GM21423 (cell line): Measurements from ENCODE around the gene DYRK3.

Experiments
- ATAC-seq: cut with Tn5 transposase; IDR thresholded peaks from one replicate; pipeline ENCODE4 v1.9.1; 2021; ENCODE audit warnings: mild to moderate bottlenecking, moderate library complexity; ENCODE audit not compliant: unreplicated experiment

DYRK3 gene

DNA sequence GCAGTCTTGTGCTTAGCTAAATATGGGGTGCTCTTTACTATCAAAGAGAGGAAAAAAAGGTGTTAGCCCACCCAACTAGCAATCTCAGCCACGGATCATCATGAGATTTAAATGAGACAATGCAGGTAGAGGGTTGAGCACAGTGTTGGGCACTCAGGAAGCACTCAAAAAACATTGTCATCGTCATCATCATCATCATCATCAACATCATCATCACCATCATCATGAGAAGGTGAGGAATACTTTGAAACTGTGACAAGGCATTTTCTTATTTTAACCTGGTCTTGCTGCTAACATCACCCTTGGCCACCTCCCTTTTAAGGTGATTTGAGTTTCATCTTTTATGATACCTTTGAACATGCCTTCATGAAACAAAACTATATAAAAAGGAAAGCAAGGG, 46.0 kb downstream of the DYRK3 start:
- no peak for ATAC-seq

- ATAC-seq, result no peak
Observed at GRCh38 chr1:206682111-206682510, 46.8 kb downstream of the DYRK3 start.

GRCh38 chr1:206683313-206683712, 48.0 kb downstream of the DYRK3 start:
- no peak for ATAC-seq

DNA sequence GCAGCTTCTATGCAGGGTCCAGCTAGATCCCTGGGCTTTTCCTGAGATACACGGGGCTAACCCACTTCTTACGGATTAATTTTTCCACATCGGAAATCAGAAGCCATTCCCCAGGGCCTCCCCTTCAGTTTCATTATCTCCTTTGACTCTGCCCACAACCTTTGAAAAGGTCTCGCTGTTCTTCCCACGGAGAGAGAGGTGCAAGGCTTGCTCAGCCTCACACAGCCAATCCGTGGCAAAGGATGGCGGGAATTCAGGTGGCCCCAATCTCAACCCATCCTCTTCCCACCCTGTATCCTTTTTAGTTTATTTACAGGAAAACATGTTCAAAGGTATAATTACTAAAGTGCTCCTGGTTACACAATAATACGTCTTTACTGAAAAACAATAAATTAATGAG, 48.7 kb downstream of the DYRK3 start:
- no peak for ATAC-seq

DNA sequence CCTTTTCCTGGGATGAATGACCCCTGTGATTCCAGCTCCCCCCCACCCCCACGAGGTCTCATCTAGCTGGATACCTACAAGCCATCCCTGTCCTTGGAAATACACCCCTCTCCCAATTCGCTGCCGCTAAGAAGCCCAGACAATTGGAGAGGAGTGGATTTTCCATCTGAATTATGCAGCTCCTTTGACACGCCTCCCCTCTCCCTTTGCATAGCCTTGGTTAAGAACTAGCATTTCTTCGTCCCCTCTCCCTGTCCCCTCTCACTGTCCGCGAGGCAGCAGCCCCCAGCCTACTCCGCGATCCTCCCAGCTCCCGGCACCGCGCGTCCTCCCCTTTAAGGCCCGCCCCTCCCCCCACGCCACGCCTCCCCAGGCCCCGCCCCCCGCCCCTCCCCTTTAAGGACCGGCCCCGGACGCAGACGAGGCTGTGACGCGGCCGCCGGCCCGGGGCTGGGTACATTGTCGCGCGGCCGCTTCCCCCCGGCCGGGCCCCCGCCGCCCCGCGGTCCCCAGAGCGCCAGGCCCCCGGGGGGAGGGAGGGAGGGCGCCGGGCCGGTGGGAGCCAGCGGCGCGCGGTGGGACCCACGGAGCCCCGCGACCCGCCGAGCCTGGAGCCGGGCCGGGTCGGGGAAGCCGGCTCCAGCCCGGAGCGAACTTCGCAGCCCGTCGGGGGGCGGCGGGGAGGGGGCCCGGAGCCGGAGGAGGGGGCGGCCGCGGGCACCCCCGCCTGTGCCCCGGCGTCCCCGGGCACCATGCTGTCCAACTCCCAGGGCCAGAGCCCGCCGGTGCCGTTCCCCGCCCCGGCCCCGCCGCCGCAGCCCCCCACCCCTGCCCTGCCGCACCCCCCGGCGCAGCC, 49.4 kb downstream of the DYRK3 start, which contains the start of gene MAPKAPK2:
Gene MAPKAPK2 (plus strand): TSS at position 428 of the 856 bp plus-strand sequence. CDS start 325 bp downstream, at position 753.
- ATAC-seq, result peak; percentile 38

DNA sequence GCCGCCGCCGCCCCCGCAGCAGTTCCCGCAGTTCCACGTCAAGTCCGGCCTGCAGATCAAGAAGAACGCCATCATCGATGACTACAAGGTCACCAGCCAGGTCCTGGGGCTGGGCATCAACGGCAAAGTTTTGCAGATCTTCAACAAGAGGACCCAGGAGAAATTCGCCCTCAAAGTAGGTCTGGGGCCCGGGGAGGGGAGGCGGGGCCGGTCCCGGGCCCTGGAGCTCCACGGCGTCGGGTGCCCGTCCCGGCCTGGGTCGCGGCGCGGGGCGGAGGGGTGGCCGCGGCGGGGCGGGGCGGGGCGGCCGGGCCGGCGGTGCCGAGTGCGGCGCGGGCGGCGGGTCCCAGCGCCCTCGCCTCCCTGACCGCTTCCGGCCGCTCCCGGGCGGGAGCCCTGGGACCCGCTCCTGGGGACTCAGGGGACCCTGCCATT, 50.0 kb downstream of the DYRK3 start:
- peak; percentile 31 for ATAC-seq

DNA sequence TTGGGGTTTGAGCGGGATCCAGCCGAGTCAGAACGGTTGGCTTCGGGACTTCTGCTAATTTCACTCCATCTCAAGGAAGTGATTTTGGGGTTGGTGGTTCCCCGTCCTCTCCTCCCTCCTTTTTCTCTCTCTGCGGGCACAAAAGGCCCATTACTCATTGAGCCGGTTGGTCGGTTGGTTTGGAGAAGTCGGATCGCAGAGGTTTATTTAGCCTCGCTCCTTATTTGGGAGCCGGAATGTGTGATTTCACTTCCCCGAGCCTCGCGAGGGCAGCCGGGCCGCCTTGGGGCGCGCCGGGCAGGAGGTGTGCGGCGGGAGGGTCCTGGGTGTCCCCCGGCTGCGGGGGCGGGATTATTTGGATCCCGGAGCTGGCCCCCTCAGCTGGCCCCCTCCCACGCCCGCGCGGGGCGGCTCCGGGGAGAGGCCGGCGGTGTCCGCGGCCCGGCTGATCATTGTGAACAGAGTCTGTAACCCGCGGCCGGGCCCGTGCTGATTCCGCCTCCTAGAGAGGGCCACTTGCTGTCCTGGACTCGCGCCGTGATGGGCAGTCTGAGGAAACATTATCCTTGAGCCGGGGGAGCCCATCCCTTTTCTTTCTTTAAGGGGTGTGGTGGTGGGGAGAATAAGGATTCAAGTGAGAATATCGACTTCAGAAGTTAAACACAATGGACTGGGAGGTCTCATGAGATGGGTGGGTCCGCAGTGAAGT, 50.6 kb downstream of the DYRK3 start:
- peak; percentile 28 for ATAC-seq

DNA sequence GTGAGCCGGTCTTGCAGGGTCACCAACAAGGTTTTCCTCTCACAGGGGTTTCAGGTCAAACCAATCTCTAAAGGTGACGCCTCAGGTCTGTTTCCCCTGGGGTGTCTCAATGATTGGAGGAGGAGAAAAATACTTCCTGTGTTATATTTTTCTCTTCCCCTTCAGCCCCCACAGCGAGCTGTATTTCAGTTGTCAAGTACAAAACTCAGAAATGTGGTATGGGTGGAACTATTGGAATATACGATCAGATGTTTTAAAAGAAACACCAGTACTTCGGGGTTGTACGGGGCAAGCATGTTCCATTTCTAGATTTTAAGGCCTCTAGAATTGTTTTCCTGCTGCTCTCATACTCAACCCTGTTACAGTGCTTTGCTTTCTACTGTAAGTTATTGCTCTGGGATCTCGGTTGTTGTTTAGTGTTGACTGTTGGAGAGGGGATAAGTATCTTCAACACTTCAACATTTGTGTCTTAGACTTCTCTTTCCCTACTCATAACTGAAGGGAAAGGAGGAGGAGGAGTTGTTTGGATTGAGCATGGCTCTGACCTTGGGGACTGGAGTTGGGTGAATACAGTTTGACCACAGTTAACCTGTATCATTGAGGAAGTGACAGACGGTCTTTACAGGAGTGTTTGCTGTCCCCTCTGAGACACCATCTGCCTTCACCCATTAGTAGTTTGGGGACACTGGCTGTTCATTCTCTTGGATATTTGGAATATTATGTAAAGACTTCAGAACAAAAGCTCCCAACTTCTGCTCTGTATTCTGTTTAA, 51.3 kb downstream of the DYRK3 start:
- no peak for ATAC-seq

- ATAC-seq, result no peak
Observed at GRCh38 chr1:206687251-206687914, 52.0 kb downstream of the DYRK3 start.

DNA sequence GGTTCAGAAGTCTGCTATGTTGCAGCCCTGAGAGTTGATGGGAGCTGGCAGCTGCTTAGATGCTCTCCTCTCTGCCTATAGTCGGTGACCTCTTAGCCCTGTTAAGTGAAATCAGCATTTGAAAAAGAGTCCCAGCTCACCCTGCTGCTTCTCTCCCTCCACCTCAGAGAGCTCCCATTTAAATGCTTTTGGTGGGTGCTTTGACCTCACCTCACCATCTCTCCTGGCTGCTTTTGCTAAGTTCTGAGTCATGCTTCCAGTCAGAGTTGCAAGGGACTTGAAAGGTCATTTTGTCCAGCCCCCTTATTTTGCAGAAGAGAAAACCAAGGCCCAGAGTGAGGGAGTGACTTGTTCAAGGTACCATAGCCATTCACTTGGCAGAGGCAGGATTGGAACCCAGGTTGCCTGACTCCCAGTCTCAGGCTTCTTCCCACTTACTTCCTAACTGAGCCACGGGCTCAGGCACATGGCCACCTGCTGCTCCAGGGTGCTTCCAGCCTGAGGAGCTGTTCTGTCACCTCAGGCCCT, 52.6 kb downstream of the DYRK3 start:
- no peak for ATAC-seq

DNA sequence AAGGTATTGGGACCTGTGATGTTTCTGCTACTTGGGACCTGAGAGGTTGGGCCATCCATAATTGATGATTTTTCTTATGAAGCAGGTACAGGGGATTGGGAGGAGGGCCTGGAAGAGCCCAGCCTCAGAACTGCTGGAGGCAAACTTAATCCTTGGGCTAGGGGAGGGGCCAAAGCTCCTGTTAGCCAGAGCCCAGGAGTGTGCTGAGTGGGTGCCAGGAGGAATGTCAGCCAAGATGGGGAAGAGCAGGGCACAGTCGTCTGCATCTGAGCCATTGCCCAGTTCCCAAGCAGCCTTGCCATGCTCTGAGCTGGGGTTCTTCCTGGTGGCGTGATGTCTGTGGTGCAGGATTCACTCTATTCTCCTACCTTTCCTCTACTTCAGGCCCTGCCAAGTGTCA, 55.2 kb downstream of the DYRK3 start:
- ATAC-seq, result no peak

GRCh38 chr1:206691604-206692003, 56.3 kb downstream of the DYRK3 start:
- no peak for ATAC-seq

DNA sequence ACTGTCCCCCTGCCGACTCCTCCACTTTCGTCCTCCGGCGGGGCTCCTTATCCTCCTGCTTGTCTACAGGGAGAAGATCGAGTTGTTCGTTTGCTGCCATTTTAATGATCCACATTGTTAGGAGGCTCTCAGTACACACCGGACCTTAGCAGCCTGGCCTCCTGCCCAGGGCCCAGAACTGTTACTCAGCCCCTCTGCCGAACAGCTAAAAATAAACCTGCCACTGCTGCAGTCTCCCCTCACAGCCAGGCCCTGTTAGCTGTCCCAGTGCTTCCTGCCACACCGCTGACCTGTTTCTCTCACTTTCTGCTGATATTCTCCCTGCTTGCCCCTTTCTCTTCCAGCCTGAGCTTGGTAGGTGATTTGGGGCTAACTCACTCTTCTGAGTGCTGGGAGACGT, 57.7 kb downstream of the DYRK3 start:
- ATAC-seq, result no peak

- no peak for ATAC-seq
Observed at GRCh38 chr1:206693592-206693991, 58.3 kb downstream of the DYRK3 start.

DNA sequence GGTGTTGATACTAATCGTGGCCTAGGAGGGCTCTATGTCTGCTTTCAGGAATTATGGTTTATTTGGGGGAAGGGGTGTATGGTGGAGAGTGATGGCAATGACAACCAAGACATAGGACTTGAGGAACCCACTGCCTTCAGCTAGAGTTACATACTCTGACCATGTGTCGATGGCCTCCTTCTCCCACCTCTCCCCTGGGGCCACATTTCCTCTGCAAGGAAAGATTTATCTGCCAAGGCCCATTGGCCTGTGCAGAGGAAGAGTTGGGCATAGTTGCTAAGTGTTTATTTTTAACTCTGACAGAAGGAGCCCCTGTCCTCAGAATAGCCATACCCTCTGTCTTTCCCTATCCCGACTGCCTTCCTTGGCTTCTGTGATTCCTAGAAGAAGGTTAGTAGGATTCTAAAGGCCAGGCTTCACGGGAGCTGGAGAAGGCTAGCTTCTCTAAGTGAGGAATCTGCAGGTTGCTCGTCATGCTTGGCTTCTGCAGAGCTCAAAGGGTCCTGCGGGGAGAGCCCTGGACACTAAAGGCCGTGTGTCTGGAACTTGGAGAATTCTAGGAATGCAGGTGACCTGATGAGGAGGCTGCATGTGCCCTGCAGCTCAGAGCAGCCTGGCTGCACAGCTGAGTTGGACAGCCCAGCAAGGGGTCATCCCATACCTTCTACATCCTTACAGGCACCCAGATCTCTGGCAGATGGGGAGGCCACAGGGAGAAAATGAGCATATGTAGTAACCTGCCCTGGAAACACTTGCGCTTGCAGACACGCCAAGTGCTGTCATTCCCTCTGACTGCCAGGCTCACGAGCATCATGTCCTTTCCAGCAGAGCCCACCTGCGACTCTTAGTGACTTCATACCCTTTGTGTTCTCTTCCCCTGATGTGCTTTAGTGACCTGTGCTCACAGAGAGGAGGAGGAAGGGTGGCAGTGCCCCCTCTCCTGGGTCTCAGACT, 59.1 kb downstream of the DYRK3 start:
- ATAC-seq, result no peak

GRCh38 chr1:206695733-206696132, 60.4 kb downstream of the DYRK3 start:
- no peak for ATAC-seq

DNA sequence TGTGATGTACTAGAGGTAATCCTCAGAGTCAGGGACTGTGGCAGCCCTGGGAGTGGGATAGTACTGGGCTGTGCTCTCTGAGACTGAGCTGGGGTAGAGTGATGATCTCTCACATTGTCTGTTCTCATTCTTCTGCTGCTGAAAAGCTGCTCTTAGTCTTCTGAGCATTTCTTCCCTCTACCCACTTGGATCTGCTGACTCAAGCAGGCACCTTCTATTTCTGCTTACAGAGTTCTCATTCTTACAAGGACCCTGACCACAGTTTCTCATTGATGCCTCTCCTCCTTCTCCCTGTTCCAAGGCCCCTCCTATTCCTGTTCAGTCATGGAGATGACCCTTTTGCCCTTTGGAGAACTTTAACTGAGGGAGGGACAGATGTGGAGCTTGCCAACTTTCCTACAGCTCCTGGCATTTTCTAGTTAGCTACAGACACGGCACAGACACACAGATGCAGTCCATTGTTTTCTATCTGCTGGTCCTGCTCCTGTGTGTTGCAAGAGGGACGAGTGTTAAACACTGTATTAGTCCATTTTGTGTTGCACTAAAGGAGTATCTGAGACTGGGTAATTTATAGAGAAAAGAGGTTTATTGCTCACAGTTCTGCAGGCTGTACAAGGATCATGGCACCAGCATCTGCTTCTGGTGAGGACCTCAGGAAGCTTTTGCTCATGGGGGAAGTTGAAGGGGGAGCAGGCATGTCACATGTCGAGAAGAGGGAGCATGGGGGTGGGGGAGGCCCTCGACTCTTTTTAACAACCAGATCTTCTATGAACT, 61.7 kb downstream of the DYRK3 start:
- ATAC-seq, result no peak

DNA sequence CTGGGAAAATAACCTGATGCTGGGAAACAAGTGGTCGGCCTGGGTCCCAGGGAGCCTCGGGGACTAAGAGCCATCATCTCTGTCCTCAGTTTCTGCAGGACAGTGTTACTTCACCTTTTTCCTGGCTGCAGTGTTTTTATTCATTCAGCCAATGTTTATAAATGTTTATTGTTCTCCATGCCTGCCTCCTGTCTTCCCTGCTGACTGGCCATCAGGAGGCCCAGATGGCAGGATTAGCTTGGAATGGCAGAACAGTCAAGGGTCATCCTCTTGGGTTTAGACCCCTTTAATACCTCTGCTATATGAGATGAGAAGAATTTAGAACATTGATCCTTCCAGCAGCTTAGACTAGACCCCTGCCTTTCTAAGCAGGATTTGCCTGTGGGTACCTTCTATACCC, 62.7 kb downstream of the DYRK3 start:
- ATAC-seq, result no peak
